Liver (tissue), 9 donors: Measurements from ENCODE around the gene GALNT4. TPM values are rescaled to one million over a fixed set of nuclear protein-coding genes. Genes with fewer than 3 reads are reported as not detected.
A peak's percentile ranks its signal among the peaks of the same experiment; 100 is the strongest.

Experiments
- DNase-seq: peaks from one replicate; pipeline ENCODE4 v3.0.0-alpha.2; 2017; ENCODE audit warnings: low spot score
- H3K27ac ChIP-seq, 2 donors: one replicate each; pipeline ENCODE4 v1.7.0; 2013; ENCODE audit warnings: inconsistent platforms in 2 of 2, low read length in 2 of 2, control low read depth in 1 of 2, low read depth in 1 of 2, mild to moderate bottlenecking in 1 of 2
- H3K27me3 ChIP-seq, 4 donors: one replicate each; pipeline versions ENCODE4 v1.6.1 to v1.7.0; 2013; ENCODE audit warnings: low read length in 3 of 4, inconsistent platforms in 1 of 4, mild to moderate bottlenecking in 1 of 4, moderate library complexity in 1 of 4; ENCODE audit not compliant: control insufficient read depth in 4 of 4, insufficient read depth in 4 of 4
- H3K36me3 ChIP-seq, 4 donors: one replicate each; pipeline versions ENCODE4 v1.6.1 to v1.7.0; 2013; ENCODE audit warnings: low read length in 3 of 4, mild to moderate bottlenecking in 3 of 4, low read depth in 1 of 4, moderate library complexity in 1 of 4; ENCODE audit not compliant: control insufficient read depth in 4 of 4, insufficient read depth in 3 of 4
- H3K4me1 ChIP-seq, 4 donors: one replicate each; pipeline versions ENCODE4 v1.6.1 to v1.7.0; 2013; ENCODE audit warnings: low read length in 3 of 4, mild to moderate bottlenecking in 3 of 4, moderate library complexity in 1 of 4; ENCODE audit not compliant: control insufficient read depth in 4 of 4, insufficient read depth in 4 of 4
- H3K4me3 ChIP-seq, 3 donors: one replicate each; pipeline versions ENCODE4 v1.6.1 to v1.7.0; 2013; ENCODE audit warnings: low read length in 3 of 3, control low read depth in 1 of 3, low read depth in 1 of 3, mild to moderate bottlenecking in 1 of 3
- H3K9ac ChIP-seq, 2 donors: one replicate each; pipeline ENCODE4 v1.7.0; 2013; ENCODE audit warnings: low read length in 2 of 2, mild to moderate bottlenecking in 2 of 2, moderate library complexity in 2 of 2, control low read depth in 1 of 2, low read depth in 1 of 2
- H3K9me3 ChIP-seq, 4 donors: one replicate each; pipeline versions ENCODE4 v1.6.1 to v1.7.0; 2013; ENCODE audit warnings: low read length in 3 of 4; ENCODE audit not compliant: control insufficient read depth in 4 of 4
- CTCF ChIP-seq: fragments of 150-350 bp; IDR thresholded peaks from 2 replicates; pipeline ENCODE4 v1.5.1; 2017; ENCODE audit warnings: improper control_type of control experiment, low read depth, low read length; ENCODE audit not compliant: missing input control
- EGR1 ChIP-seq, 2 donors: IDR thresholded peaks; 2 replicates each; pipeline ENCODE4 v1.6.1; 2016 to 2018; ENCODE audit warnings: antibody characterized with exemption in 2 of 2, low read depth in 2 of 2
- FOXA1 ChIP-seq: IDR thresholded peaks from 2 replicates; pipeline ENCODE4 v1.6.1; 2016; ENCODE audit warnings: antibody characterized with exemption
- GABPA ChIP-seq, 2 donors: IDR thresholded peaks in 1 of 2; conservative IDR thresholded peaks in 1 of 2; 2 replicates each; pipeline ENCODE4 v1.6.1; 2016; ENCODE audit warnings: antibody characterized with exemption in 2 of 2, mild to moderate bottlenecking in 1 of 2, moderate library complexity in 1 of 2
- MAX ChIP-seq: IDR thresholded peaks from 2 replicates; pipeline ENCODE4 v1.6.1; 2016; ENCODE audit warnings: antibody characterized with exemption
- NR2F2 ChIP-seq: IDR thresholded peaks from 2 replicates; pipeline ENCODE4 v1.6.1; 2016; ENCODE audit warnings: antibody characterized with exemption
- RAD21 ChIP-seq, 2 donors: IDR thresholded peaks; 2 replicates each; pipeline ENCODE4 v1.6.1; 2016; ENCODE audit warnings: antibody characterized with exemption in 2 of 2, mild to moderate bottlenecking in 2 of 2
- REST ChIP-seq: IDR thresholded peaks from 2 replicates; pipeline ENCODE4 v1.6.1; 2016; ENCODE audit warnings: antibody characterized with exemption, mild to moderate bottlenecking
- TAF1 ChIP-seq: conservative IDR thresholded peaks from 2 replicates; pipeline ENCODE4 v1.6.1; 2016; ENCODE audit warnings: antibody characterized with exemption, mild to moderate bottlenecking
- YY1 ChIP-seq: IDR thresholded peaks from 2 replicates; pipeline ENCODE4 v1.6.1; 2016; ENCODE audit warnings: antibody characterized with exemption, mild to moderate bottlenecking
- WGBS: extraction: QIAGEN DNeasy Blood & Tissue Kit; methylation state at CpG from one replicate; pipeline ENCODE4 v1.1.7; 2013; 5-methylcytosine and 5-hydroxymethylcytosine counted together
- polyA plus RNA-seq, 2 donors: library from polyadenylated mRNA; stranded (reverse) in 1 of 2; unstranded in 1 of 2; fragments of 200-250 nt in 1 of 2; fragments of >200 nt in 1 of 2; fragmentation: Nextera tagmentation in 1 of 2; extraction: Ambion mirVana in 1 of 2; gene quantifications; one replicate each; pipeline versions ENCODE4 v1.2.1 to v1.2.3, GENCODE V29; 2013 to 2015
- total RNA-seq, 2 donors: library from RNA; depleted of rRNA; stranded (reverse); fragments of >200 nt; gene quantifications; one replicate each; pipeline ENCODE4 v1.2.3, GENCODE V29; 2014
- TF ChIP-seq, protein P1 (sequence below): IDR thresholded peaks from 2 replicates; pipeline ENCODE4 v1.6.1; 2016; ENCODE audit warnings: antibody characterized with exemption
- TF ChIP-seq, protein P2 (sequence below): IDR thresholded peaks from 2 replicates; pipeline ENCODE4 v1.6.1; 2016; ENCODE audit warnings: antibody characterized with exemption
- donor health status: healthy.
- donor health status: healthy.
- donor health status: healthy.
- donor health status: healthy.
- donor health status: healthy.

Gene GALNT4
- total and polyA plus RNA-seq, 4 donors = 1.7 to 17.1 (median 5.7) TPM

GRCh38 chr12:89537389-89537788 lies 12.8 kb upstream of the GALNT4 start:
- TF ChIP-seq FOXA1 (no peak), EGR1 (IDR thresholded peaks at IDR 0.05; ENCODE audit: low read depth in 2 of 2) (no peak), RAD21 (IDR thresholded peaks at IDR 0.05) (no peak), YY1 (no peak)
- TF ChIP-seq, protein P1, sequence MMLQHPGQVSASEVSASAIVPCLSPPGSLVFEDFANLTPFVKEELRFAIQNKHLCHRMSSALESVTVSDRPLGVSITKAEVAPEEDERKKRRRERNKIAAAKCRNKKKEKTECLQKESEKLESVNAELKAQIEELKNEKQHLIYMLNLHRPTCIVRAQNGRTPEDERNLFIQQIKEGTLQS = no peak
- no peaks in the 10 kb centered on the region for H3K27me3 ChIP-seq
- H3K9ac ChIP-seq = no peak overlapping the region
- peaks cover 0 to 2% (median 0%) of the 10 kb centered on the region in 4 donors for H3K4me1 ChIP-seq
- WGBS = 65% methylated on average over 3 of the region's 3 CpGs
- no peaks in the 10 kb centered on the region for H3K9me3 ChIP-seq
- H3K36me3 ChIP-seq = no peaks in the 10 kb centered on the region
- no peak overlapping the region for H3K4me3 ChIP-seq
- no peak overlapping the region for H3K27ac ChIP-seq
- no peak for DNase-seq

GRCh38 chr12:89529738-89530137 lies 5.1 kb upstream of the GALNT4 start:
- TF ChIP-seq RAD21 (IDR thresholded peaks at IDR 0.05) (peak; percentile 95 to 98), REST (no peak), CTCF (peak; percentile 80)
- no peaks in the 10 kb centered on the region for H3K36me3 ChIP-seq
- H3K27ac ChIP-seq = no peak overlapping the region
- no peaks in the 10 kb centered on the region for H3K27me3 ChIP-seq
- DNase-seq = no peak
- H3K9me3 ChIP-seq = no peaks in the 10 kb centered on the region
- H3K9ac ChIP-seq = no peak overlapping the region
- peaks cover 2 to 12% (median 9%) of the 10 kb centered on the region in 4 donors for H3K4me1 ChIP-seq
- 37% methylated on average over 1 of the region's 1 CpG for WGBS
- H3K4me3 ChIP-seq = no peak overlapping the region

- Histone ChIP-seq H3K9me3 (no peaks in the 10 kb centered on the region), H3K36me3 (no peaks in the 10 kb centered on the region), H3K4me1 (peaks cover 2 to 22% (median 17%) of the 10 kb centered on the region in 4 donors), H3K27ac (no peak overlapping the region), H3K9ac (no peak overlapping the region), H3K4me3 (no peak overlapping the region), H3K27me3 (no peaks in the 10 kb centered on the region)
- TF ChIP-seq GABPA (IDR thresholded peaks at IDR 0.05 in 1 of 2, conservative IDR thresholded peaks at IDR 0.05 in 1 of 2) = no peak
- TF ChIP-seq YY1 = no peak
- TF ChIP-seq, protein P1 = no peak
- no peak for TF ChIP-seq MAX
- TF ChIP-seq EGR1 (IDR thresholded peaks at IDR 0.05; ENCODE audit: low read depth in 2 of 2) = no peak
- no peak for TF ChIP-seq TAF1
- TF ChIP-seq, protein P2, sequence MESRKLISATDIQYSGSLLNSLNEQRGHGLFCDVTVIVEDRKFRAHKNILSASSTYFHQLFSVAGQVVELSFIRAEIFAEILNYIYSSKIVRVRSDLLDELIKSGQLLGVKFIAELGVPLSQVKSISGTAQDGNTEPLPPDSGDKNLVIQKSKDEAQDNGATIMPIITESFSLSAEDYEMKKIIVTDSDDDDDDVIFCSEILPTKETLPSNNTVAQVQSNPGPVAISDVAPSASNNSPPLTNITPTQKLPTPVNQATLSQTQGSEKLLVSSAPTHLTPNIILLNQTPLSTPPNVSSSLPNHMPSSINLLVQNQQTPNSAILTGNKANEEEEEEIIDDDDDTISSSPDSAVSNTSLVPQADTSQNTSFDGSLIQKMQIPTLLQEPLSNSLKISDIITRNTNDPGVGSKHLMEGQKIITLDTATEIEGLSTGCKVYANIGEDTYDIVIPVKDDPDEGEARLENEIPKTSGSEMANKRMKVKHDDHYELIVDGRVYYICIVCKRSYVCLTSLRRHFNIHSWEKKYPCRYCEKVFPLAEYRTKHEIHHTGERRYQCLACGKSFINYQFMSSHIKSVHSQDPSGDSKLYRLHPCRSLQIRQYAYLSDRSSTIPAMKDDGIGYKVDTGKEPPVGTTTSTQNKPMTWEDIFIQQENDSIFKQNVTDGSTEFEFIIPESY = no peak
- TF ChIP-seq NR2F2 = no peak
- DNase-seq = no peak
- 83% methylated on average over 4 of the region's 4 CpGs for WGBS
Measured at GRCh38 chr12:89528434-89528833, 3.8 kb upstream of the GALNT4 start.
